ENCODE data around the gene FAM227A. TPM values are rescaled to one million over a fixed set of nuclear protein-coding genes. Genes with fewer than 3 reads are reported as not detected.
"Not testable (repeated sequence)": the region's sequence is repeated elsewhere in the genome, so short reads cannot be mapped to it uniquely, and the experiment has no call there.

The FAM227A gene
- total and polyA plus RNA-seq, 2 of the 13 experiments (the other 11 are each of a cell fraction or from before 2014, with no cell fraction given) = 1.0 to 1.5 TPM

DNA sequence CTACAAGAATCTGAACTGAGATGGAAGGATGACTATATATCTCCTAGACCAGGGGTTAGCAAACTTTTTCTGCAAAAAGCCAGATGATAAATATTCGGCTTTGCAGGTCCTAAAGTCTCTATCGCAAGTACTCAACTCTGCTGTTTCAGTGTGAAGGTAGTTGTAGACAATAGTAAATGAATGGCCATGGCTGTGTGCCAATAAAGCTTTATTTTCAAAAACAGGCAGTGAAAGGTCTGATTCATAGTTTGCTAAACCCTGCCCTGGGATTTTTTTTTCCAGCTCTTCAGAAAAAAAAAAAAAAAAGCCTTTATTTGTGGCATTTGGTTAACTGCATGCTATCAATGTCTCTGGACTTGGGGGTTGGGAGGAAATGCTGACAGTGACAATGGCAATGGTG, 37.5 kb downstream of the FAM227A start (continued):
- TF ChIP-seq, protein P1, sequence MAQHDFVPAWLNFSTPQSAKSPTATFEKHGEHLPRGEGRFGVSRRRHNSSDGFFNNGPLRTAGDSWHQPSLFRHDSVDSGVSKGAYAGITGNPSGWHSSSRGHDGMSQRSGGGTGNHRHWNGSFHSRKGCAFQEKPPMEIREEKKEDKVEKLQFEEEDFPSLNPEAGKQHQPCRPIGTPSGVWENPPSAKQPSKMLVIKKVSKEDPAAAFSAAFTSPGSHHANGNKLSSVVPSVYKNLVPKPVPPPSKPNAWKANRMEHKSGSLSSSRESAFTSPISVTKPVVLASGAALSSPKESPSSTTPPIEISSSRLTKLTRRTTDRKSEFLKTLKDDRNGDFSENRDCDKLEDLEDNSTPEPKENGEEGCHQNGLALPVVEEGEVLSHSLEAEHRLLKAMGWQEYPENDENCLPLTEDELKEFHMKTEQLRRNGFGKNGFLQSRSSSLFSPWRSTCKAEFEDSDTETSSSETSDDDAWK (CRISPR knock-in tag; IDR thresholded peaks at IDR 0.05) = no peak
- no peak for TF ChIP-seq MXI1 (IDR thresholded peaks at IDR 0.05; ENCODE audit: borderline replicate concordance, low read depth, low read length)

DNA sequence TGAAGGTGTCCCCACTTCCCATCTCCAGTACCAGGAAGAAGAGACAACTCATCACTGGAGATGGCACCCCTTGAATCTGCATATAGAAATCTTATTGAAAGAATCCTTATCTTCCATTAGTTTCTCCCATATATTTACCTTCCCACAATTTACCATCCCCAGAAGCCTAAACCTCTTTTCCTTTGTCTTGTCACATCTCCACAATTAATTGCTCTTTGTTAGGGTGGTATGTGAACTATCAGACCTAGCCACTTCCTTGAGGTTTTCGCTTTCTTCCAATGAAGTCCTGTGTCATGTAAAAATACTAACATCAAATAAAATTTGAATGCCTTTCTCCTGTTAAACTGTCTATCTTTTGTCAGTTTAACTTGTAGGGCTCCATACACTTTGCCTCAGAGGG, 37.9 kb downstream of the FAM227A start:
- Histone ChIP-seq H3K9ac (ENCODE audit: insufficient read depth, low read depth, low read length) (no peak overlapping the region), H3K4me3 (replicated peaks in 1 of 3; ENCODE audit: insufficient read depth in 1 of 3, low read depth in 2 of 3, low read length in 3 of 3) (no peak overlapping the region), H3K36me3 (replicated peaks in 1 of 2; ENCODE audit: control insufficient read depth in 1 of 2, insufficient read depth in 2 of 2, low read length in 2 of 2) (no peaks in the 10 kb centered on the region), H3K9me3 (ENCODE audit: low read length) (no peaks in the 10 kb centered on the region), H2AFZ (ENCODE audit: low read length) (no peak overlapping the region), H4K20me1 (ENCODE audit: insufficient read depth, low read length) (no peaks in the 10 kb centered on the region; the same call in 1 of the 2 replicates), H3K4me1 (ENCODE audit: insufficient read depth, low read length) (peaks cover 18% of the 10 kb centered on the region), H3K79me2 (ENCODE audit: insufficient read depth, low read length) (no peaks in the 10 kb centered on the region), H3K27ac (ENCODE audit: extremely low read length, insufficient read depth, low read length) (no peak overlapping the region), H3K4me2 (ENCODE audit: low read depth, low read length) (no peak overlapping the region), H3K27me3 (ENCODE audit: control insufficient read depth in 1 of 2, insufficient read depth in 2 of 2, low read length in 2 of 2) (no peaks in the 10 kb centered on the region)
- in situ Hi-C loops (cut with HindIII; ENCODE audit: extremely low pct_ligation_motif_present, low pct_unique_long_range_greater_than_20kb) (no loop called here), intact Hi-C loops (cut with micrococcal nuclease; ENCODE audit: unreplicated experiment) (no loop called here)
- DNase-seq (ENCODE audit: low spot score) = no peak
- no peak for FAIRE-seq
- no peak for ATAC-seq
- CTCF ChIA-PET (ENCODE audit: low intra/inter-chr PET ratio, low total read pairs) = no interaction called here
- TF ChIP-seq ZNF496 (CRISPR knock-in tag; IDR thresholded peaks at IDR 0.05; ENCODE audit: insufficient replicate concordance) (no peak), RXRB (CRISPR knock-in tag; IDR thresholded peaks at IDR 0.05; ENCODE audit: borderline replicate concordance) (no peak), SMAD3 (CRISPR knock-in tag; IDR thresholded peaks at IDR 0.05) (no peak), ZNF619 (CRISPR knock-in tag; IDR thresholded peaks at IDR 0.05) (no peak), MIER3 (CRISPR knock-in tag; IDR thresholded peaks at IDR 0.05; ENCODE audit: borderline replicate concordance) (no peak), ZBTB39 (CRISPR knock-in tag; IDR thresholded peaks at IDR 0.05) (no peak), ZKSCAN8 (CRISPR knock-in tag; IDR thresholded peaks at IDR 0.05; ENCODE audit: borderline replicate concordance) (no peak), ZNF850 (CRISPR knock-in tag; conservative IDR thresholded peaks at IDR 0.05) (no peak), MATR3 (CRISPR knock-in tag; IDR thresholded peaks at IDR 0.05) (no peak), ZNF205 (CRISPR knock-in tag; IDR thresholded peaks at IDR 0.05) (no peak)
- TF ChIP-seq, protein P2, sequence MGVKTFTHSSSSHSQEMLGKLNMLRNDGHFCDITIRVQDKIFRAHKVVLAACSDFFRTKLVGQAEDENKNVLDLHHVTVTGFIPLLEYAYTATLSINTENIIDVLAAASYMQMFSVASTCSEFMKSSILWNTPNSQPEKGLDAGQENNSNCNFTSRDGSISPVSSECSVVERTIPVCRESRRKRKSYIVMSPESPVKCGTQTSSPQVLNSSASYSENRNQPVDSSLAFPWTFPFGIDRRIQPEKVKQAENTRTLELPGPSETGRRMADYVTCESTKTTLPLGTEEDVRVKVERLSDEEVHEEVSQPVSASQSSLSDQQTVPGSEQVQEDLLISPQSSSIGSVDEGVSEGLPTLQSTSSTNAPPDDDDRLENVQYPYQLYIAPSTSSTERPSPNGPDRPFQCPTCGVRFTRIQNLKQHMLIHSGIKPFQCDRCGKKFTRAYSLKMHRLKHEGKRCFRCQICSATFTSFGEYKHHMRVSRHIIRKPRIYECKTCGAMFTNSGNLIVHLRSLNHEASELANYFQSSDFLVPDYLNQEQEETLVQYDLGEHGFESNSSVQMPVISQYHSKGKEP (CRISPR knock-in tag; IDR thresholded peaks at IDR 0.05) = no peak
- WGBS (ENCODE audit: low lambda C conversion rate) = 97% methylated on average over 1 of the region's 1 CpG
- POLR2A ChIA-PET = no interaction called here
- no TSS peak for BruUV-seq (replicated peaks)

DNA sequence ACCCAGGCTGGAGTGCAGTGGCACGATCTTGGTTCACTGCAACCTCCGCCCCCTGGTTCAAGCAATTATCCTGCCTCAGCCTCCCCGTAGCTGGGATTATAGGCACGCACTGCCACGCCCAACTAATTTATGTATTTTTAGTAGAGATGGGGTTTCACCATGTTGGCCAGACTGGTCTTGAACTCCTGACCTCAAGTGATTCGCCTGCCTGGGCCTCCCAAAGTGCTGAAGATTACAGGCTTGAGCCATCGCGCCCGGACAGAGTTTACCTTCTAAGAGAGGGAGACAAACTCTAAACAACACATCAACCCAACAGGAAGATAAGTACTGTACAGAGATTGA, 41.2 kb downstream of the FAM227A start:
- H2AFZ ChIP-seq (ENCODE audit: low read length); H3K9ac ChIP-seq (ENCODE audit: insufficient read depth, low read depth, low read length); H3K27ac ChIP-seq (ENCODE audit: extremely low read length, insufficient read depth, low read length); ATAC-seq; H4K20me1 ChIP-seq (ENCODE audit: insufficient read depth, low read length); H3K4me3 ChIP-seq (replicated peaks in 1 of 3; ENCODE audit: insufficient read depth in 1 of 3, low read depth in 2 of 3, low read length in 3 of 3); H3K36me3 ChIP-seq (replicated peaks in 1 of 2; ENCODE audit: control insufficient read depth in 1 of 2, insufficient read depth in 2 of 2, low read length in 2 of 2); CTCF ChIA-PET (ENCODE audit: low intra/inter-chr PET ratio, low total read pairs); BruUV-seq (replicated peaks); H3K79me2 ChIP-seq (ENCODE audit: insufficient read depth, low read length); H3K9me3 ChIP-seq (ENCODE audit: low read length); H3K4me2 ChIP-seq (ENCODE audit: low read depth, low read length); intact Hi-C loops (cut with micrococcal nuclease; ENCODE audit: unreplicated experiment); in situ Hi-C loops (cut with HindIII; ENCODE audit: extremely low pct_ligation_motif_present, low pct_unique_long_range_greater_than_20kb); FAIRE-seq; POLR2A ChIA-PET; DNase-seq (ENCODE audit: low spot score); H3K27me3 ChIP-seq (ENCODE audit: control insufficient read depth in 1 of 2, insufficient read depth in 2 of 2, low read length in 2 of 2): not testable (repeated sequence)
- peaks cover 12% of the 10 kb centered on the region for H3K4me1 ChIP-seq (ENCODE audit: insufficient read depth, low read length)
- 66% methylated on average over 8 of the region's 9 CpGs for WGBS (ENCODE audit: low lambda C conversion rate)

All from HepG2 (cell line).